Forelimb muscle (tissue), 1 donor: ENCODE data around the gene HOXD11. TPM values are rescaled to one million over a fixed set of nuclear protein-coding genes. Genes with fewer than 3 reads are reported as not detected.

Experiments used
- DNase-seq: peaks from one replicate; pipeline ENCODE4 v3.0.0-alpha.2; 2013; ENCODE audit warnings: low read depth
- polyA plus RNA-seq: library from polyadenylated mRNA; unstranded; fragments of 120-200 nt; gene quantifications from one replicate; pipeline ENCODE4 v1.2.1, GENCODE V29; 2013; ENCODE audit not compliant: insufficient read length

HOXD11 gene
- polyA plus RNA-seq, 1 donor: not detected

GRCh38 chr2:176131848-176132158 is 24.7 kb downstream of the HOXD11 start:
- no peak for DNase-seq

- no peak for DNase-seq
Observed at GRCh38 chr2:176132205-176133171, 25.4 kb downstream of the HOXD11 start.

- DNase-seq: no peak
Observed at GRCh38 chr2:176133389-176133788, 26.3 kb downstream of the HOXD11 start.

- DNase-seq: no peak
Observed at GRCh38 chr2:176134035-176134434, 27.0 kb downstream of the HOXD11 start.

DNA sequence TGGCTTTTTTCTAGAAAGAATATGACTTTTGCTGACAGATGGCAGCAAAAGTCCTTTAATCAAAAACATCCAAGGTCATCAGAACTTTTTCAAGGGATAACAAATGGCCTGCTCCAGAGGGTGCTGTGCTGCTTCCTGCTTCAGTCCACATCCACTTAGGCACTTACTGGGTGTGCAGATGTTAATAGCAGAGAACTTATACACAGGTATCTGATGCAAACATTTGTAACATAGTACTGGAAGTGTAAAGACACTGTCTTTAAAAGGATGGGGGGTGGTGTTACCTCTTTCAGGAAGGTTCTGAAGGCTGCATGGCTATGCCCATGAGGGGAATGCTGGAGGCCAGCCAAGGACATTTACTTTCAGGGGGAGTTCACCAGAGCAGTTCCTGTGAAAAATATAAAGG is 28.0 kb downstream of the HOXD11 start:
- no peak for DNase-seq

DNA sequence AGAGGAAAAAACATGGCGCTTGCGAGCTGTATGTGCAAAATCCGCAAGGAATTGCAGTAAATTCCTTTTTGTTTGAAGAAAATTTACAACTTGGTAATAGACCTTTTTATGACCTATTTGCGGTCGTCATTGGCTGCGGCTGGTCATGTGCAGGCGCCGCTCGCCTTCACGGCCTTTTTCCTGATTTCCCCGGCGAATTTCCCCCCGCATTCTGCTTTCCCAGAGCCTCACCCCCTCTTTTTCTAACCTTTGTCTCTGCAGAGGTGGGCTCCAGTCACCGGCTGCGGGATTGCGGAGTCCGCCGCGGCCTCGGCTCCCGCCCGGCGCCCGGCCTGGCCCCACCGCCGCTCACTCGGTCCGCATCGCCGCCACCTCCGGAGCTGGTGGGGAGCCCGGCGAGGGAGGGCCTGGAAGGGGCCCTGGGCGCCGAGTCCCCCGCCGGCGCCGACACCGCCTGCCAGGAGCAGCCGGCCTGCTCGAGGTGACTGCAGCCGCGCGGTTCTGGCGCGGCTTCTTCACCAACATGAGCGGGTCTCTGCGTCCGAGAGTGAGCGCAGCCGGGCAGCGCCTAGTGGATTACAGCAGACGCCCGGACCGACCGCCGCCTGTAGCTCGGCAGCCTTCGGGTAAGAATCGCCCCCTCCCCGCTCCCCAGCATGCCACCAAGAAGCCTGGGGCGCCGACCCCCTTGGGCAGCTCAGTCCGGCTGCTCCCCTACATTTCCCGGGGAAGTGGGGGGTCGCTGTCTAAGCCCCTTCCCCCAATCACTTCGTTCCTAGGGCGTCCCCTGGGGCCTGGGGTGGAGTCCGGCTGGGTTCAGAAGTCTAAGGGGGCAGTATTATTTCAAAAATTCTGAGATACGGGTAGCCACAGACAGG is 29.5 kb downstream of the HOXD11 start:
- no peak for DNase-seq

- no peak for DNase-seq
Observed at GRCh38 chr2:176137252-176137580, 30.1 kb downstream of the HOXD11 start.

DNA sequence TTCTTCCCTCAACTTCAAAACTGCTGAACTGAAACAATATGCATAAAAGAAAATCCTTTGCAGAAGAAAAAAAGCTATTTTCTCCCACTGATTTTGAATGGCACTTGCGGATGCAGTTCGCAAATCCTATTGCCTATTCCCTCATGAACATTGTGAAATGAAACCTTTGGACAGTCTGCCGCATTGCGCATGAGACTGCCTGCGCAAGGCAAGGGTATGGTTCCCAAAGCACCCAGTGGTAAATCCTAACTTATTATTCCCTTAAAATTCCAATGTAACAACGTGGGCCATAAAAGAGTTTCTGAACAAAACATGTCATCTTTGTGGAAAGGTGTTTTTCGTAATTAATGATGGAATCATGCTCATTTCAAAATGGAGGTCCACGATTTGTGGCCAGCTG is 30.8 kb downstream of the HOXD11 start:
- DNase-seq: no peak

DNA sequence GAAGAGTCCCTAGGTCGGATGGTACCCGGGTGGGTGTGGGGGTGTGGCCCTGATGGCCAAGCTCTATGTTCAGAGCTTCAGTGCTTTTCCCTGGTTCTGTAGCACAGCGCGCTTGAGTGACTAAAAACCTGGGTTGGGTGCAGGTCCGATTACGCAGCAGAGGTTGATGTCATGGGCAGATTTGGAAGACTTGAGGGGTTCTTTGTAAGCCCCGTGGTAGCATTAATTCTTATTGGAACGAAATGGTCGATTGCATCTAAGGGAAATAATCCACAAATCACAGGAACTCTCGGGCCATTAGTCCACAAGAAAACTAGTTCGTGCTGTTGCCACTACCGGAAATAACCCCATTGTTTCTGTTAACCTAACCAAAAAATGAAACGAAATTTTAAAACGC is 31.4 kb downstream of the HOXD11 start:
- no peak for DNase-seq

DNA sequence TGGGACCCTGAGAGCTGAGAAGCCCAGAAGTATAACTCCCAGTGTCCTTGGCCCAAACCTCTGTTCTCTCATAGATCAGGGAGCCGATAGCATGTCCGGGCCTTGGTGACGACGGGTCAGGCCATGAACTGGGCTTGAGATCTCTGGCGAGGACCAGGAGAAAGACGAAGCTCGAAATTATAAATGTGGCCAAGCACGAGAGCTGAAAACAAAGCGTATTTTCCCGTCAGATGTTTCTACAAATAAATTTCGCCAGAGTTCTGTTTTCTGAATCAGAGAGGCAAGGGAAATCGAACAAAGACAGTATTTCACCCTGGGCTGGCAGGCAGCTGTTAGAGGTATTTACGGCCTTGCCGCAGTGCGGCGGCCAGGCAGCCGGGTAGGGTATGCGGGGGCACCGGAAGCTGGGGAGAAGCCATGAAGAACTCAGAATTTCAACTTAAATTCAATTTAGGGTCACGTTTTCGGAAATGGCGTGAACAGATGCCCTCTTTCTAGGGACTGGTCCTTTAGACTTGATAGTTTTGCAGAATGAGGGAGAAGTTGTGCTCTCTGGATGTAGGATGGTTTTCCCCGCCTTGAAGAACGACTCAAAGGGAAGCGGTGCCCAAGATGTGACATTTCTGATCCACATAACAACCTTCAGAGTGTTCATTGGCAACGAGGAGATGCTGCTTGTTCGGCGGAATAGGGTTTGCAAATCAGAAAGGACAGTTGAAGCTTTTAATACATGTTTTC is 32.0 kb downstream of the HOXD11 start:
- DNase-seq: no peak

- DNase-seq: no peak
Observed at GRCh38 chr2:176139661-176140512, 32.8 kb downstream of the HOXD11 start.

- DNase-seq: no peak
Observed at GRCh38 chr2:176140513-176141317, 33.6 kb downstream of the HOXD11 start.

DNA sequence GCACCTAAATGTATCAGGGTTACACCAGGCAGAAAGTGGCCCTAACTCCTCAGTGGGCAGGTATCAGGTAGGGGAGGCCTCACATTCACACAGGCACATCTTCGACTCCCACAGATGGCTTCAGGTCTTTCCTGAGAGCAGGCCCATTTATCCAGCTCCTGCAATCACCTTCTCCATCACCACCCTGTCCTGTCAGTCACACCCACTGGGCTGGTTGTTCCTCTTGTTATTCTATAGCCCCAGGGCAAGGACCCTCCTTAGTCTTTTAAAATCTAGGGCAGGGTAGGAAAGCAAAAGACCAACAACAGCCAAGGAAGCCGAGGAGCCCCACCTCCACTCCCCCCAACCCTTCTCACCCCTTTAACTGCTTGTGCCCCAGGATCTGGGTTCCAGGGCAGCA is 35.2 kb downstream of the HOXD11 start:
- no peak for DNase-seq

GRCh38 chr2:176145085-176145969 is 38.2 kb downstream of the HOXD11 start:
- no peak for DNase-seq

- DNase-seq: no peak
Observed at GRCh38 chr2:176146101-176146500, 39.0 kb downstream of the HOXD11 start.

GRCh38 chr2:176146645-176147044 is 39.6 kb downstream of the HOXD11 start:
- DNase-seq: no peak

GRCh38 chr2:176147210-176147799 is 40.2 kb downstream of the HOXD11 start:
- no peak for DNase-seq

DNA sequence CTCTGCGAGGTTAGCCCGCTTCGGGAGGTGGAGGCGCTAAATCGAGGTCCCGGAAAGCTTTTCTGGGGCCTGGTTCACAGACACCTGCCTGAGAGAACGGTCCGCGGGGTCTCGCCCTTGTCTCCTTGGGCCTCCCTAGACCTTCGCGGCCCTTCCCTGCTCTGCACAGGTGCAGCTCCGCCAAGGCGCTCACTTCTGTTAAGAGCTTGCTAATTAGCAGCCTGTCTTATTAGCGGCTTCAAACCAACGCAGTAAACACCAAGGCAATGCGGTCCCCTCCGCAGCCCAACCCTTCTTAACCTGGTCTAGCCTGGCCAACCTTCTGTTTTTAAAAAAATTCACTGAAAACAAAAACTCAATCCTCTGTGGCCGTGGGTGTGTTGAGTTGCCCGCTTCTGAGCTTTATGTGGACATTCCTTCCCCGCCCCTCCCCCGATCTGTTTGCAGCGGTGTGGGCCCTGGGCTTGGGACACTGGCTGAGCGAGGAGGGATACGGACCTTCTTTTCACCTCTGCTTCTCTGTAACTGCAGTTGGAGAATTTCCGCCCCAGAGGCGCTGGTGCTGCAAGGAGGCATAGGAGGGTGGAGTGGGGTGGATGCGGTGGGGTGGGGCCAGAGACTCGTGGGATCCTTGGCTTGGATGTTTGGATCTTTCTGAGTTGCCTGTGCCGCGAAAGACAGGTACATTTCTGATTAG is 40.9 kb downstream of the HOXD11 start:
- DNase-seq: no peak
